WTC11 (cell line): ENCODE measurements around the gene ATG7. TPM values are rescaled to one million over a fixed set of nuclear protein-coding genes. Genes with fewer than 3 reads are reported as not detected.

Experiments
- ATAC-seq: fragments of 200-7000 bp; cut with Tn5 transposase; 2 replicates; pipeline ENCODE4 v1.10.0; 2021; ENCODE audit warnings: mild to moderate bottlenecking, moderate library complexity
- CTCF ChIA-PET: fragments of 300-600 bp; sonication (Branson Sonifier 250); formaldehyde crosslinking; loops from one replicate; lab custom pipeline; 2021; ENCODE audit warnings: antibody characterized with exemption; lab: Charles Lee
- POLR2A ChIA-PET: fragments of 350-600 bp; sonication (Branson Sonifier 250); formaldehyde crosslinking; loops from one replicate; lab custom pipeline; 2021; ENCODE audit warnings: antibody characterized with exemption; lab: Charles Lee
- DNase-seq: peaks from one replicate; pipeline ENCODE4 v3.0.0; 2021; ENCODE audit warnings: low spot score
- H3K27ac Mint-ChIP-seq: 2 replicates; pipeline ENCODE4 v1.8.0; 2021; ENCODE audit warnings: mixed read lengths
- H3K27me3 Mint-ChIP-seq: 2 replicates; pipeline ENCODE4 v1.8.0; 2021; ENCODE audit warnings: low read depth, mild to moderate bottlenecking, moderate library complexity, mixed read lengths
- H3K36me3 Mint-ChIP-seq: 2 replicates; pipeline ENCODE4 v1.8.0; 2021; ENCODE audit warnings: mixed read lengths
- H3K4me1 Mint-ChIP-seq: 2 replicates; pipeline ENCODE4 v1.8.0; 2022; ENCODE audit warnings: mixed read lengths
- H3K4me3 Mint-ChIP-seq: 2 replicates; pipeline ENCODE4 v1.8.0; 2021; ENCODE audit warnings: mild to moderate bottlenecking, moderate library complexity, mixed read lengths
- H3K9me3 Mint-ChIP-seq: 2 replicates; pipeline ENCODE4 v1.8.0; 2021; ENCODE audit warnings: mixed read lengths
- CREM ChIP-seq: sonication (generic); formaldehyde crosslinking; IDR thresholded peaks from 2 replicates; pipeline ENCODE4 v1.8.1; 2022; ENCODE audit warnings: mild to moderate bottlenecking, missing genetic modification reagents, moderate library complexity
- ESRRA ChIP-seq: sonication (generic); formaldehyde crosslinking; IDR thresholded peaks from 2 replicates; pipeline ENCODE4 v1.8.1; 2022; ENCODE audit warnings: mild to moderate bottlenecking, missing genetic modification reagents, borderline replicate concordance
- ETV6 ChIP-seq: sonication (generic); formaldehyde crosslinking; IDR thresholded peaks from 2 replicates; pipeline ENCODE4 v1.8.1; 2022; ENCODE audit warnings: mild to moderate bottlenecking, missing genetic modification reagents
- FOXK1 ChIP-seq: sonication (generic); formaldehyde crosslinking; IDR thresholded peaks from 2 replicates; pipeline ENCODE4 v1.8.0; 2022; ENCODE audit warnings: mild to moderate bottlenecking, moderate library complexity, missing genetic modification reagents
- JAZF1 ChIP-seq: fragments of 250-450 bp; sonication (Bioruptor Pico); IDR thresholded peaks from 2 replicates; pipeline ENCODE4 v1.9.0; 2021; ENCODE audit warnings: moderate library complexity, mild to moderate bottlenecking, inconsistent platforms
- MLX ChIP-seq: sonication (generic); formaldehyde crosslinking; IDR thresholded peaks from 2 replicates; pipeline ENCODE4 v1.8.1; 2023; ENCODE audit warnings: mild to moderate bottlenecking, missing genetic modification reagents, moderate library complexity
- MYBL2 ChIP-seq: sonication (generic); formaldehyde crosslinking; IDR thresholded peaks from 2 replicates; pipeline ENCODE4 v1.8.1; 2023; ENCODE audit warnings: mild to moderate bottlenecking, moderate library complexity, missing genetic modification reagents
- NR3C1 ChIP-seq: sonication (generic); formaldehyde crosslinking; conservative IDR thresholded peaks from 2 replicates; pipeline ENCODE4 v1.8.1; 2023; ENCODE audit warnings: low read depth, mild to moderate bottlenecking, missing genetic modification reagents
- PRDM15 ChIP-seq: sonication (generic); formaldehyde crosslinking; IDR thresholded peaks from 2 replicates; pipeline ENCODE4 v1.8.0; 2022; ENCODE audit warnings: missing genetic modification reagents
- RORB ChIP-seq: fragments of 250-450 bp; sonication (Bioruptor Pico); IDR thresholded peaks from 2 replicates; pipeline ENCODE4 v1.9.0; 2021; ENCODE audit warnings: mild to moderate bottlenecking
- SMAD3 ChIP-seq: sonication (generic); formaldehyde crosslinking; IDR thresholded peaks from 2 replicates; pipeline ENCODE4 v1.8.0; 2022; ENCODE audit warnings: missing genetic modification reagents, mild to moderate bottlenecking, borderline replicate concordance
- ZNF263 ChIP-seq: sonication (generic); formaldehyde crosslinking; IDR thresholded peaks from 2 replicates; pipeline ENCODE4 v1.8.1; 2022; ENCODE audit warnings: low read depth, mild to moderate bottlenecking, moderate library complexity, missing genetic modification reagents
- total RNA-seq: library from RNA; stranded (reverse); gene quantifications from 3 replicates; pipeline ENCODE4 v1.2.3, GENCODE V29; 2021
- TF ChIP-seq, protein P1 (sequence below): sonication (generic); formaldehyde crosslinking; IDR thresholded peaks from 2 replicates; pipeline ENCODE4 v1.8.0; 2023; ENCODE audit warnings: missing genetic modification reagents
- TF ChIP-seq, protein P2 (sequence below): sonication (generic); formaldehyde crosslinking; IDR thresholded peaks from 2 replicates; pipeline ENCODE4 v1.8.1; 2023; ENCODE audit warnings: mild to moderate bottlenecking, missing genetic modification reagents, borderline replicate concordance
- TF ChIP-seq, protein P3 (sequence below): fragments of 250-450 bp; sonication (Bioruptor Pico); conservative IDR thresholded peaks from 2 replicates; pipeline ENCODE4 v1.9.0; 2021; ENCODE audit warnings: mild to moderate bottlenecking

Gene ATG7
- total RNA-seq, 1 experiment from 2014 or later: 17.5 TPM

- TF ChIP-seq, protein P1, sequence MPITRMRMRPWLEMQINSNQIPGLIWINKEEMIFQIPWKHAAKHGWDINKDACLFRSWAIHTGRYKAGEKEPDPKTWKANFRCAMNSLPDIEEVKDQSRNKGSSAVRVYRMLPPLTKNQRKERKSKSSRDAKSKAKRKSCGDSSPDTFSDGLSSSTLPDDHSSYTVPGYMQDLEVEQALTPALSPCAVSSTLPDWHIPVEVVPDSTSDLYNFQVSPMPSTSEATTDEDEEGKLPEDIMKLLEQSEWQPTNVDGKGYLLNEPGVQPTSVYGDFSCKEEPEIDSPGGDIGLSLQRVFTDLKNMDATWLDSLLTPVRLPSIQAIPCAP (CRISPR knock-in tag): no peak
- no peak for TF ChIP-seq ETV6 (CRISPR knock-in tag)
- no peak for TF ChIP-seq CREM (CRISPR knock-in tag)
- no peak for TF ChIP-seq MYBL2
- TF ChIP-seq MLX (CRISPR knock-in tag): no peak
- no peak for TF ChIP-seq SMAD3 (CRISPR knock-in tag)
These were observed 121.2 kb downstream of the ATG7 start (continued) for GRCh38 chr3:11393401-11393800.

DNA sequence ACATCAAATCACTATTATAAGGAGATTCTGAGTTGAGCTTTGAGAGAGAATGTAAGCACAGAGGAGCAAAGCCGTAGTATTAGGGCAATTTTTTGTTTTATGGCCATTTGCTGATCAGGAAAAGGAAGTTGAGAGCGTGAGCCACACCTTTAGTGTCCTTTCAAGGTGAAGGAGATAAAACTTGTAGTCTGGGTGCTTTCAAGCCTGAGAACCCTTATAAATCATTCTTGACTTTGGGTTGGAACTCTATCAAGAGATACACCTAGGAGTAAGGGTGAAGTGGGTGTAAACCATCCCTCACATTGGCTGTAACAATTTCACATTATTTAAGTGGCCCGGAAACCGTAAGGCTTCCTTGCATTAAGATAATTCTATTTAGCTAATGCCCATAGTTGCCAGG, 122.2 kb downstream of the ATG7 start:
- H3K4me1 Mint-ChIP-seq: peaks cover 20% of the 10 kb centered on the region
- H3K27ac Mint-ChIP-seq: no peak overlapping the region
- no peaks in the 10 kb centered on the region for H3K36me3 Mint-ChIP-seq
- H3K27me3 Mint-ChIP-seq: no peaks in the 10 kb centered on the region
- DNase-seq (no peak), ATAC-seq (no peak)
- H3K9me3 Mint-ChIP-seq: no peaks in the 10 kb centered on the region
- CTCF ChIA-PET: no interaction called here
- no peak overlapping the region for H3K4me3 Mint-ChIP-seq
- POLR2A ChIA-PET: no interaction called here
- TF ChIP-seq ZNF263 (CRISPR knock-in tag) (no peak), NR3C1 (CRISPR knock-in tag) (no peak), PRDM15 (no peak), JAZF1 (CRISPR knock-in tag) (no peak)
- TF ChIP-seq, protein P2, sequence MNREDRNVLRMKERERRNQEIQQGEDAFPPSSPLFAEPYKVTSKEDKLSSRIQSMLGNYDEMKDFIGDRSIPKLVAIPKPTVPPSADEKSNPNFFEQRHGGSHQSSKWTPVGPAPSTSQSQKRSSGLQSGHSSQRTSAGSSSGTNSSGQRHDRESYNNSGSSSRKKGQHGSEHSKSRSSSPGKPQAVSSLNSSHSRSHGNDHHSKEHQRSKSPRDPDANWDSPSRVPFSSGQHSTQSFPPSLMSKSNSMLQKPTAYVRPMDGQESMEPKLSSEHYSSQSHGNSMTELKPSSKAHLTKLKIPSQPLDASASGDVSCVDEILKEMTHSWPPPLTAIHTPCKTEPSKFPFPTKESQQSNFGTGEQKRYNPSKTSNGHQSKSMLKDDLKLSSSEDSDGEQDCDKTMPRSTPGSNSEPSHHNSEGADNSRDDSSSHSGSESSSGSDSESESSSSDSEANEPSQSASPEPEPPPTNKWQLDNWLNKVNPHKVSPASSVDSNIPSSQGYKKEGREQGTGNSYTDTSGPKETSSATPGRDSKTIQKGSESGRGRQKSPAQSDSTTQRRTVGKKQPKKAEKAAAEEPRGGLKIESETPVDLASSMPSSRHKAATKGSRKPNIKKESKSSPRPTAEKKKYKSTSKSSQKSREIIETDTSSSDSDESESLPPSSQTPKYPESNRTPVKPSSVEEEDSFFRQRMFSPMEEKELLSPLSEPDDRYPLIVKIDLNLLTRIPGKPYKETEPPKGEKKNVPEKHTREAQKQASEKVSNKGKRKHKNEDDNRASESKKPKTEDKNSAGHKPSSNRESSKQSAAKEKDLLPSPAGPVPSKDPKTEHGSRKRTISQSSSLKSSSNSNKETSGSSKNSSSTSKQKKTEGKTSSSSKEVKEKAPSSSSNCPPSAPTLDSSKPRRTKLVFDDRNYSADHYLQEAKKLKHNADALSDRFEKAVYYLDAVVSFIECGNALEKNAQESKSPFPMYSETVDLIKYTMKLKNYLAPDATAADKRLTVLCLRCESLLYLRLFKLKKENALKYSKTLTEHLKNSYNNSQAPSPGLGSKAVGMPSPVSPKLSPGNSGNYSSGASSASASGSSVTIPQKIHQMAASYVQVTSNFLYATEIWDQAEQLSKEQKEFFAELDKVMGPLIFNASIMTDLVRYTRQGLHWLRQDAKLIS: no peak
- TF ChIP-seq, protein P3, sequence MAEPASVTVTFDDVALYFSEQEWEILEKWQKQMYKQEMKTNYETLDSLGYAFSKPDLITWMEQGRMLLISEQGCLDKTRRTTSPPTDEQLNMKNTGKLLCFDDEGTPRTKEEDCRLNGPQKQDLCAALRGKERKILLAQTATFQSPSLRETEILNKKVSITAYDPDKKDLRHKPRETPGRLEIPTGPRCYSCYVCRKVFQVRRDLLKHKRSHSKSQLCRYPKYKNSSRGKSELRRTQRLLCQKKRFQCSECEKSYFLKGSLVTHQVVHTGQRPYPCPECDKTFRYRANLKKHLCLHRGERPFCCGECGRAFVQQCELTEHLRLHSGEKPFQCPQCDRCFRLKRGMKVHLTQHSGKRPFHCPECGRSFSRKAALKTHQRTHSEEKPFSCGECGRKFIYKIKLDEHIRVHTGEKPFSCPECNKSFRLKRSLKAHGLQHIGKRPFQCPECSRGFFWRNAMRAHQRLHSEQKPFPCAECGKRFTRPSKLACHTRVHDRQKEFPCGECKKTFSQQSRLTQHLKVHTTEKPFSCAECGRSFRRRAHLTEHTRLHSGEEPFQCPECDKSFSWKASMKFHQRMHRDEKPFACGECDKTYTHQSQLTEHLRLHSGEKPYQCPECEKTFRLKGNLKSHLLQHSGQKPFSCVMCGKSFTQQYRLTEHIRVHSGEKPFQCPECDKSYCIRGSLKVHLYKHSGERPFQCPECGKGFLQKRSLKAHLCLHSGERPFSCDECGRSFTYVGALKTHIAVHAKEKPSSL: no peak

GRCh38 chr3:11400213-11400612, 128.0 kb downstream of the ATG7 start:
- ATAC-seq: no peak
- peaks cover 4% of the 10 kb centered on the region for H3K36me3 Mint-ChIP-seq
- no peak overlapping the region for H3K27ac Mint-ChIP-seq
- no peak overlapping the region for H3K4me3 Mint-ChIP-seq
- H3K27me3 Mint-ChIP-seq: no peaks in the 10 kb centered on the region
- ChIA-PET CTCF (interaction anchor here (1.0 kb wide), 1 partner anchor 140 kb away, joined by 3 read pairs; no protein-coding TSS in a partner anchor), POLR2A (no interaction called here)
- no peaks in the 10 kb centered on the region for H3K4me1 Mint-ChIP-seq
- DNase-seq: no peak
- peaks cover 10% of the 10 kb centered on the region for H3K9me3 Mint-ChIP-seq
- TF ChIP-seq PRDM15 (no peak), RORB (CRISPR knock-in tag) (no peak), FOXK1 (CRISPR knock-in tag) (no peak), ESRRA (CRISPR knock-in tag) (no peak)
- TF ChIP-seq, protein P1 (CRISPR knock-in tag): no peak
